OCI-LY1 (cell line): ENCODE measurements around the gene FILIP1.

Source experiments
- H2AFZ ChIP-seq: fragments of 200-600 bp; sonication (generic), shearing (Covaris generic); 2 replicates; pipeline ENCODE4 v1.6.0; 2014; ENCODE audit warnings: antibody characterized with exemption, mild to moderate bottlenecking, low read length
- H3F3A ChIP-seq: fragments of 200-600 bp; sonication (generic), shearing (Covaris generic); 2 replicates; pipeline ENCODE4 v1.6.0; 2014; ENCODE audit warnings: mild to moderate bottlenecking, antibody characterized with exemption, low read length, moderate library complexity; ENCODE audit not compliant: insufficient read depth
- H3K27ac ChIP-seq: fragments of 200-600 bp; sonication (generic); 2 replicates; pipeline ENCODE4 v1.5.1; 2014; ENCODE audit warnings: low read length, mixed run types, mild to moderate bottlenecking, low read depth; ENCODE audit not compliant: poor library complexity, severe bottlenecking
- H3K27me3 ChIP-seq: fragments of 200-600 bp; sonication (generic); 2 replicates; pipeline ENCODE4 v1.6.0; 2014; ENCODE audit warnings: antibody characterized with exemption, mild to moderate bottlenecking, low read length, moderate library complexity; ENCODE audit not compliant: insufficient read depth
- H3K36me3 ChIP-seq: fragments of 200-600 bp; sonication (generic); 2 replicates; pipeline ENCODE4 v1.6.1; 2014; ENCODE audit warnings: mild to moderate bottlenecking, antibody characterized with exemption, low read length, moderate library complexity, mixed read lengths; ENCODE audit not compliant: insufficient read depth
- H3K4me1 ChIP-seq: fragments of 200-600 bp; sonication (generic); 2 replicates; pipeline ENCODE4 v1.5.1; 2014; ENCODE audit warnings: mild to moderate bottlenecking, low read length, moderate library complexity; ENCODE audit not compliant: insufficient read depth, severe bottlenecking
- H3K4me2 ChIP-seq: fragments of 200-600 bp; sonication (generic), shearing (Covaris generic); 2 replicates; pipeline ENCODE4 v1.6.1; 2014; ENCODE audit warnings: low read length
- H3K4me3 ChIP-seq: fragments of 200-600 bp; sonication (generic); 2 replicates; pipeline ENCODE4 v1.5.1; 2014; ENCODE audit warnings: low read length, low read depth, mild to moderate bottlenecking, mixed read lengths; ENCODE audit not compliant: poor library complexity, severe bottlenecking
- H3K79me2 ChIP-seq: fragments of 200-600 bp; shearing (Covaris generic); 2 replicates; pipeline ENCODE4 v1.6.1; 2016; ENCODE audit warnings: mixed run types, low read length, mixed read lengths; ENCODE audit not compliant: insufficient read depth
- H3K9ac ChIP-seq: fragments of 200-600 bp; sonication (generic), shearing (Covaris generic); 2 replicates; pipeline ENCODE4 v1.6.1; 2014; ENCODE audit warnings: mild to moderate bottlenecking, low read length, mixed read lengths
- H3K9me2 ChIP-seq: fragments of 200-600 bp; sonication (generic), shearing (Covaris generic); 2 replicates; pipeline ENCODE4 v1.6.1; 2014; ENCODE audit warnings: low read depth, mild to moderate bottlenecking, low read length, mixed read lengths
- H3K9me3 ChIP-seq: fragments of 200-600 bp; shearing (Covaris generic); 2 replicates; pipeline ENCODE4 v1.6.1; 2014; ENCODE audit warnings: low read length, mixed read lengths
- H4K20me1 ChIP-seq: fragments of 200-600 bp; sonication (generic), shearing (Covaris generic); 2 replicates; pipeline ENCODE4 v1.6.0; 2016; ENCODE audit warnings: mild to moderate bottlenecking, low read length; ENCODE audit not compliant: insufficient read depth
- CTCF ChIP-seq: fragments of 200-600 bp; sonication (generic), shearing (Covaris generic); IDR thresholded peaks from 2 replicates; pipeline ENCODE4 v1.5.1; 2017; ENCODE audit warnings: mild to moderate bottlenecking, antibody characterized with exemption, low read length, moderate library complexity, mixed read lengths
- EZH2 ChIP-seq: fragments of 200-600 bp; sonication (generic), shearing (Covaris generic); IDR thresholded peaks from 2 replicates; pipeline ENCODE4 v1.8.0; 2017; ENCODE audit warnings: borderline replicate concordance, mixed run types, mild to moderate bottlenecking, antibody characterized with exemption, low read length, moderate library complexity, mixed read lengths

The FILIP1 gene

DNA sequence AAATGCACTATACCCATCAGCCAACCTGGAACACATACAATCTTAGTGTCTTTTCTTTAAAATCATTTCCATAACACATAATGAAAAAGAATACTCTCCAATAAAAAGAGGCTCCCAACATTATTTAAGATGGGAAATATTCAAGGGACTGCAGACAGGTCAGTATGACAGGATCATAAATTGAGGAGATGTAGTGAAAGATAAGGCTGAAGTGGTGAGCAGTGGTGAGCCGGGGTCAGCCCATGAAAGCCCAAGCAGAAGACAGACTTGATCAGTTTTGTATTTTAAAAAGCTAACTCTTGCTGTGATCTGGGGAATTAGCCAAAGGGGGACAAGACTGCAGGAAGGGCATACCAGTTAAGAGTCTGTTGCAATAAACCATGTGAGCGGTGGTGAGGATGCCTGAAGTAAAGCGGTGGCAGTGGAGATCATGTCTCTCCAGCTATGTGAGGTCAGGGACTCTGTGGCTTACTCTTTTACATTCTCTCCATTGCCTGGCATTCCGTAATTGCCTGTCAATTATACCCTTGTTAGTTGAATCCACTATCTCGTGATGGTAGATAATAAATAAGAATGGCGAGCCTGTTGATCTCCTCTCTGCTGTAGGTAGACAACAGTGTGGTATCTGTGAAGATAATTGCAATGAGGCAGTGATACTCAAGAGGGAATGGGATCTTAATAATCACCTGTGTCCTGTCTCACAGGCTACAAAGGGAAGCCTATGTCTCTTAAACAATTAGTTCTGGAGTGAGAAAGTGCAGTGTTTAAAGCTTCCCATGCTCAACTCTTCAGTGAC lies 97.4 kb downstream of the FILIP1 start:
- Histone ChIP-seq H3K4me3 (no peak overlapping the region), H3K9me3 (no peaks in the 10 kb centered on the region), H3K79me2 (no peaks in the 10 kb centered on the region), H3K9me2 (no peaks in the 10 kb centered on the region), H3F3A (no peaks in the 10 kb centered on the region), H2AFZ (no peak overlapping the region), H3K36me3 (no peaks in the 10 kb centered on the region), H3K9ac (no peak overlapping the region), H3K4me1 (no peaks in the 10 kb centered on the region), H3K27ac (no peak overlapping the region), H3K4me2 (no peak overlapping the region), H3K27me3 (no peaks in the 10 kb centered on the region), H4K20me1 (no peaks in the 10 kb centered on the region)
- TF ChIP-seq EZH2: no peak
- TF ChIP-seq CTCF: no peak

DNA sequence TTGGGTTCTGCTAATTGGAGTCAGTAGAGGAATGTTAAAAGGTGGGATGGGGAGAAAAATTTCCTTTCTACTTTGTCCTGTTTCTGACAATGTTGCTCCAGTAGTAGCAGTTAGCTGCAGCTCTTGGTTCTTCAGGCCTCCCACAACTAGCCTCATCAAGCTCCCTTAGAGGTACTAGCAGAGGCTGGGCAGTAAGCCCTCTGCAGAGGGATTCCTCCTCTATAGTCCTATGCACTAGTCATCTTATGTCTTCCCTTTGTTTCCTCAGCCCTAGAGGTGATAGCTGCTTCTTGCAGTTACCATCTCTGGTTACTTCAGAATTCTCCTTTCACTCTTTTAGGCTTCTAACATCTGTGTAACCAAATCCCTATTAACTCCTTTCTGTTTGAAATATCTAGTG lies 99.8 kb downstream of the FILIP1 start:
- H3K4me3 ChIP-seq: no peak overlapping the region
- H3K36me3 ChIP-seq: no peaks in the 10 kb centered on the region
- H3K4me1 ChIP-seq: no peaks in the 10 kb centered on the region
- no peaks in the 10 kb centered on the region for H3F3A ChIP-seq
- no peak overlapping the region for H3K9ac ChIP-seq
- no peaks in the 10 kb centered on the region for H3K9me2 ChIP-seq
- no peak overlapping the region for H3K4me2 ChIP-seq
- no peaks in the 10 kb centered on the region for H3K79me2 ChIP-seq
- H3K27me3 ChIP-seq: no peaks in the 10 kb centered on the region
- H3K27ac ChIP-seq: no peak overlapping the region
- H2AFZ ChIP-seq: no peak overlapping the region
- TF ChIP-seq EZH2 (no peak), CTCF (no peak)
- no peaks in the 10 kb centered on the region for H3K9me3 ChIP-seq
- no peaks in the 10 kb centered on the region for H4K20me1 ChIP-seq

- Histone ChIP-seq H3K79me2 (no peaks in the 10 kb centered on the region), H3K27me3 (no peaks in the 10 kb centered on the region), H2AFZ (no peak overlapping the region), H3K4me1 (no peaks in the 10 kb centered on the region), H3K27ac (no peak overlapping the region), H3K4me3 (no peak overlapping the region), H3K36me3 (no peaks in the 10 kb centered on the region), H3K9me3 (no peaks in the 10 kb centered on the region), H3K9ac (no peak overlapping the region), H3K9me2 (no peaks in the 10 kb centered on the region), H4K20me1 (no peaks in the 10 kb centered on the region), H3F3A (no peaks in the 10 kb centered on the region), H3K4me2 (no peak overlapping the region)
- no peak for TF ChIP-seq EZH2
- no peak for TF ChIP-seq CTCF
Observed at GRCh38 chr6:75391276-75391675, 102.3 kb downstream of the FILIP1 start.
